22Rv1 (cell line): ENCODE data around the gene AIFM2.

Experiments
- ZFX ChIP-seq: fragments of 450-650 bp; IDR thresholded peaks from 2 replicates; pipeline ENCODE4 v1.6.1; 2017; ENCODE audit warnings: antibody characterized with exemption, borderline replicate concordance
- TF ChIP-seq, protein P1 (sequence below): fragments of 450-650 bp; IDR thresholded peaks from 2 replicates; pipeline ENCODE4 v1.5.1; 2017; ENCODE audit warnings: mild to moderate bottlenecking

DNA sequence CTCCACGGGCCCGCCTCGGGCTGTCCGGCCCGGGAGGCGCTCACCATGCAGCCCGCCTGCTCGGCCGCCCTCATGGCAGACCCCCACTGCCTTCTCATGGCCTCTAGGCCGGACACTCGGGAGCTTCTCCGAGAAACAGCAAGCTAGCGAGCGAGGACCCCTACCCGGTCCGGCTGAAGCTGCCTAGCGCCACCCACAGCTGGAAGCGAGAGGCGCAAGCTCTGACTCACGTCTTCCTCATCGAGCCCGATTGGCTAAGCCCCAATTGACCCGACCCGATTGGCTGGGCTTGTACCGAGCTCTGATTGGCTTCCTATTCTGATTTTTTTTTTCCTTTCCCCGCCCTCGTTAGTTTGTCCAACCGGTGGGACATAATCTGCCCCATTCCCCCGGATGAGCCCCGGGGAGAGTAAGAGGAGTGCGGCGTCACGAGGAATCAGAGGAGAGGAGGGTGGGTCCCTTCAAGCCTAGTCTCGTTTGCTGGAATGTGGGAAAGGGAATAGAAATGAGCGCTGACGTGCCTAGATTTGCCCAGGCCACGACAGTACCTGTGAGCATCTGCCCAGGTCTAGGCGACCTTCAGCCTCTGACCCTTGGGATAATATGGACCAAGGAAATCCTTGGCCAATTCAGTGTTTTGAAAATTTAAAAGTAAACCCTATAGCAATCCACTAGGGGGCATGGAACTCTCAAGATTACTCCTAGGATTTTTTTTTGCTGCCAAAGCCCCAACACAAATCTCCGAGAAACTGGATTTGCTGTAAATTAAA is 14.0 kb upstream of the AIFM2 start, which contains the start of gene TYSND1:
- TF ChIP-seq, protein P1, sequence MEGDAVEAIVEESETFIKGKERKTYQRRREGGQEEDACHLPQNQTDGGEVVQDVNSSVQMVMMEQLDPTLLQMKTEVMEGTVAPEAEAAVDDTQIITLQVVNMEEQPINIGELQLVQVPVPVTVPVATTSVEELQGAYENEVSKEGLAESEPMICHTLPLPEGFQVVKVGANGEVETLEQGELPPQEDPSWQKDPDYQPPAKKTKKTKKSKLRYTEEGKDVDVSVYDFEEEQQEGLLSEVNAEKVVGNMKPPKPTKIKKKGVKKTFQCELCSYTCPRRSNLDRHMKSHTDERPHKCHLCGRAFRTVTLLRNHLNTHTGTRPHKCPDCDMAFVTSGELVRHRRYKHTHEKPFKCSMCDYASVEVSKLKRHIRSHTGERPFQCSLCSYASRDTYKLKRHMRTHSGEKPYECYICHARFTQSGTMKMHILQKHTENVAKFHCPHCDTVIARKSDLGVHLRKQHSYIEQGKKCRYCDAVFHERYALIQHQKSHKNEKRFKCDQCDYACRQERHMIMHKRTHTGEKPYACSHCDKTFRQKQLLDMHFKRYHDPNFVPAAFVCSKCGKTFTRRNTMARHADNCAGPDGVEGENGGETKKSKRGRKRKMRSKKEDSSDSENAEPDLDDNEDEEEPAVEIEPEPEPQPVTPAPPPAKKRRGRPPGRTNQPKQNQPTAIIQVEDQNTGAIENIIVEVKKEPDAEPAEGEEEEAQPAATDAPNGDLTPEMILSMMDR, result peak; percentile 83
- TF ChIP-seq ZFX, result no peak
